H1 (cell line): ENCODE data around the gene ADAMTS14. TPM values are rescaled to one million over a fixed set of nuclear protein-coding genes. Genes with fewer than 3 reads are reported as not detected.

Experiments
- CTCF ChIA-PET: fragments of 300-600 bp; sonication (Branson Sonifier 250); formaldehyde crosslinking; loops from one replicate; lab custom pipeline; 2021; ENCODE audit not compliant: partially characterized antibody; lab: Charles Lee
- POLR2A ChIA-PET: fragments of 300-600 bp; sonication (Branson Sonifier 250); formaldehyde crosslinking; loops from one replicate; lab custom pipeline; 2021; ENCODE audit warnings: inconsistent platforms; ENCODE audit not compliant: partially characterized antibody; lab: Charles Lee
- DNase-seq, 2 experiments: peaks; one replicate each; pipeline versions ENCODE4 v3.0.0 to v3.0.0-alpha.2; 2010 to 2022; ENCODE audit warnings: low spot score in 2 of 2, low read depth in 1 of 2, mixed read lengths in 1 of 2
- FAIRE-seq: peaks from 2 replicates; lab custom pipeline; 2011; peaks lifted over from hg19 to GRCh38; lab: Jason Lieb, UNC
- H2AFZ ChIP-seq: 2 replicates; pipeline ENCODE4 v1.8.1; 2012; ENCODE audit warnings: low read length, inconsistent platforms
- H2AK5ac ChIP-seq: 2 replicates; pipeline ENCODE4 v1.6.1; 2013; ENCODE audit warnings: low read depth, low read length
- H2BK120ac ChIP-seq: replicated peaks from 2 replicates; pipeline ENCODE3; 2013; ENCODE audit warnings: low read depth, low read length, inconsistent platforms
- H2BK12ac ChIP-seq: 2 replicates; pipeline ENCODE4 v1.6.1; 2013; ENCODE audit warnings: low read depth, low read length
- H2BK15ac ChIP-seq: 2 replicates; pipeline ENCODE4 v1.6.1; 2013; ENCODE audit warnings: low read length
- H2BK20ac ChIP-seq: 2 replicates; pipeline ENCODE4 v1.6.1; 2013; ENCODE audit warnings: low read length
- H2BK5ac ChIP-seq: 2 replicates; pipeline ENCODE4 v1.6.1; 2013; ENCODE audit warnings: low read depth, low read length
- H3K14ac ChIP-seq: 2 replicates; pipeline ENCODE4 v1.6.1; 2013; ENCODE audit warnings: inconsistent platforms; ENCODE audit not compliant: insufficient read length
- H3K18ac ChIP-seq: 2 replicates; pipeline ENCODE4 v1.6.1; 2013; ENCODE audit warnings: low read length; ENCODE audit errors: extremely low read depth
- H3K23ac ChIP-seq: 2 replicates; pipeline ENCODE4 v1.6.1; 2013; ENCODE audit warnings: inconsistent platforms; ENCODE audit not compliant: insufficient read length
- H3K23me2 ChIP-seq: 2 replicates; pipeline ENCODE4 v1.6.1; 2013; ENCODE audit warnings: low read depth, low read length
- H3K27ac ChIP-seq: 2 replicates; pipeline ENCODE4 v1.6.1; 2011; ENCODE audit warnings: low read depth, low read length, inconsistent platforms
- H3K27me3 ChIP-seq, 4 experiments: replicated peaks in 1 of 4; 1 replicate in 1 of 4; 2 replicates in 3 of 4; pipeline versions ENCODE4 v1.6.1 to v1.8.1; 2011 to 2013; ENCODE audit warnings: low read length in 3 of 4, mild to moderate bottlenecking in 3 of 4, inconsistent platforms in 2 of 4, mixed read lengths in 2 of 4, moderate library complexity in 1 of 4; ENCODE audit not compliant: control insufficient read depth in 3 of 4, insufficient read depth in 3 of 4; ENCODE audit errors: extremely low read depth in 1 of 4
- H3K36me3 ChIP-seq, 4 experiments: 2 replicates each; pipeline versions ENCODE4 v1.6.1 to v1.8.1; 2011 to 2013; ENCODE audit warnings: mild to moderate bottlenecking in 4 of 4, low read length in 3 of 4, moderate library complexity in 2 of 4, control low read depth in 1 of 4, inconsistent platforms in 1 of 4; ENCODE audit not compliant: insufficient read depth in 4 of 4, control insufficient read depth in 2 of 4
- H3K4ac ChIP-seq: replicated peaks from 2 replicates; pipeline ENCODE3; 2013; ENCODE audit warnings: low read length, low read depth, mixed read lengths, inconsistent platforms; ENCODE audit not compliant: insufficient read length
- H3K4me1 ChIP-seq, 4 experiments: replicated peaks in 1 of 4; 1 replicate in 1 of 4; 2 replicates in 3 of 4; pipeline versions ENCODE4 v1.6.1 to v1.8.1; 2011 to 2013; ENCODE audit warnings: low read length in 3 of 4, inconsistent platforms in 2 of 4, mixed read lengths in 1 of 4; ENCODE audit not compliant: insufficient read depth in 4 of 4, control insufficient read depth in 3 of 4
- H3K4me2 ChIP-seq, 2 experiments: 2 replicates each; pipeline versions ENCODE4 v1.6.1 to v1.8.1; 2011 to 2013; ENCODE audit warnings: low read depth in 2 of 2, low read length in 2 of 2, control low read depth in 1 of 2, inconsistent platforms in 1 of 2, mild to moderate bottlenecking in 1 of 2; ENCODE audit not compliant: insufficient read depth in 1 of 2
- H3K4me3 ChIP-seq, 4 experiments: fragments of 200-600, 300-600 bp in 1 of 4; sonication (generic), shearing (Covaris generic), sonication (Bioruptor Twin) in 1 of 4; 2 replicates each; pipeline versions ENCODE4 v1.5.1 to v1.8.1; 2011 to 2016; ENCODE audit warnings: low read length in 4 of 4, low read depth in 3 of 4, control low read depth in 2 of 4, inconsistent platforms in 2 of 4, mild to moderate bottlenecking in 2 of 4, mixed read lengths in 1 of 4, moderate library complexity in 1 of 4; ENCODE audit not compliant: insufficient read depth in 2 of 4; ENCODE audit errors: extremely low read depth in 1 of 4
- H3K56ac ChIP-seq: replicated peaks from 2 replicates; pipeline ENCODE3; 2013; ENCODE audit warnings: low read depth, mild to moderate bottlenecking, mixed read lengths, low read length, inconsistent platforms; ENCODE audit not compliant: insufficient read length
- H3K79me1 ChIP-seq: 2 replicates; pipeline ENCODE4 v1.6.1; 2013; ENCODE audit warnings: low read depth, low read length, control low read depth
- H3K79me2 ChIP-seq, 2 experiments: 2 replicates each; pipeline versions ENCODE4 v1.6.1 to v1.8.1; 2012 to 2013; ENCODE audit warnings: low read length in 2 of 2, mild to moderate bottlenecking in 2 of 2, inconsistent platforms in 1 of 2; ENCODE audit not compliant: insufficient read depth in 2 of 2, control insufficient read depth in 1 of 2
- H3K9ac ChIP-seq, 4 experiments: replicated peaks in 1 of 4; 1 replicate in 1 of 4; 2 replicates in 3 of 4; pipeline versions ENCODE4 v1.6.1 to v1.8.1; 2011 to 2013; ENCODE audit warnings: low read depth in 3 of 4, low read length in 3 of 4, control low read depth in 2 of 4, mild to moderate bottlenecking in 2 of 4, moderate library complexity in 2 of 4, inconsistent platforms in 1 of 4; ENCODE audit errors: extremely low read depth in 1 of 4
- H3K9me3 ChIP-seq, 2 experiments: 2 replicates each; pipeline versions ENCODE4 v1.6.1 to v1.8.1; 2012 to 2013; ENCODE audit warnings: mild to moderate bottlenecking in 2 of 2, moderate library complexity in 2 of 2, control low read depth in 1 of 2, inconsistent platforms in 1 of 2, low read depth in 1 of 2, low read length in 1 of 2, mixed read lengths in 1 of 2; ENCODE audit not compliant: insufficient read depth in 2 of 2
- H4K20me1 ChIP-seq, 2 experiments: replicated peaks in 1 of 2; 2 replicates each; pipeline versions ENCODE3 to v1.8.1; 2011 to 2013; ENCODE audit warnings: inconsistent platforms in 2 of 2, low read length in 2 of 2, mild to moderate bottlenecking in 1 of 2; ENCODE audit not compliant: insufficient read depth in 2 of 2, control insufficient read depth in 1 of 2
- H4K5ac ChIP-seq: 2 replicates; pipeline ENCODE4 v1.6.1; 2013; ENCODE audit warnings: low read length, low read depth, mixed read lengths, inconsistent platforms; ENCODE audit not compliant: insufficient read length
- H4K8ac ChIP-seq: 2 replicates; pipeline ENCODE4 v1.8.0; 2013; ENCODE audit warnings: mild to moderate bottlenecking, moderate library complexity, low read length, inconsistent platforms; ENCODE audit not compliant: insufficient read depth; ENCODE audit errors: extremely low read depth
- H4K91ac ChIP-seq: replicated peaks from 2 replicates; pipeline ENCODE3; 2013; ENCODE audit warnings: low read length, mixed read lengths, inconsistent platforms; ENCODE audit not compliant: insufficient read length
- ASH2L ChIP-seq: fragments of 200-600, 300-600 bp; sonication (generic); IDR thresholded peaks from one replicate; pipeline ENCODE4 v1.7.1; 2017; ENCODE audit warnings: low read length
- BACH1 ChIP-seq: IDR thresholded peaks from 2 replicates; pipeline ENCODE4 v1.6.1; 2012; ENCODE audit warnings: low read length, improper control_type of control experiment
- CEBPB ChIP-seq: IDR thresholded peaks from 2 replicates; pipeline ENCODE4 v1.6.1; 2012; ENCODE audit warnings: low read depth, low read length
- FOSL1 ChIP-seq: IDR thresholded peaks from 2 replicates; pipeline ENCODE4 v1.6.1; 2011; ENCODE audit warnings: mild to moderate bottlenecking, low read depth, low read length, moderate library complexity; ENCODE audit not compliant: insufficient read depth
- NRF1 ChIP-seq: IDR thresholded peaks from 2 replicates; pipeline ENCODE4 v1.6.1; 2011; ENCODE audit warnings: mild to moderate bottlenecking, low read depth, low read length, improper control_type of control experiment
- RAD21 ChIP-seq, 2 experiments: IDR thresholded peaks in 1 of 2; conservative IDR thresholded peaks in 1 of 2; 2 replicates each; pipeline ENCODE4 v1.6.1; 2011; ENCODE audit warnings: low read depth in 2 of 2, low read length in 2 of 2, improper control_type of control experiment in 1 of 2, inconsistent platforms in 1 of 2, mild to moderate bottlenecking in 1 of 2, moderate library complexity in 1 of 2
- RBBP5 ChIP-seq: IDR thresholded peaks from 2 replicates; pipeline ENCODE4 v1.7.1; 2012; ENCODE audit warnings: low read depth, mild to moderate bottlenecking, inconsistent platforms, low read length, moderate library complexity, borderline replicate concordance
- SAP30 ChIP-seq: fragments of 300-600 bp; sonication (generic); IDR thresholded peaks from 2 replicates; pipeline ENCODE4 v1.7.1; 2012; ENCODE audit warnings: low read length, moderate library complexity, mild to moderate bottlenecking, inconsistent platforms; ENCODE audit not compliant: insufficient read depth, insufficient replicate concordance
- SIN3A ChIP-seq, 2 experiments: IDR thresholded peaks in 1 of 2; conservative IDR thresholded peaks in 1 of 2; 2 replicates each; pipeline ENCODE4 v1.6.1; 2011 to 2012; ENCODE audit warnings: low read length in 2 of 2, improper control_type of control experiment in 1 of 2, low read depth in 1 of 2, mild to moderate bottlenecking in 1 of 2
- SIX5 ChIP-seq: IDR thresholded peaks from 2 replicates; pipeline ENCODE4 v1.6.1; 2011; ENCODE audit warnings: mild to moderate bottlenecking, low read depth, low read length
- TAF7 ChIP-seq: optimal IDR thresholded peaks from 2 replicates; pipeline ENCODE3; 2011; ENCODE audit warnings: low read depth, mild to moderate bottlenecking, inconsistent platforms, low read length, moderate library complexity, borderline replicate concordance
- WGBS, 2 experiments: shearing (Covaris generic) in 1 of 2; methylation state at CpG; one replicate each; pipeline versions ENCODE4 v1.1.6 to v1.1.7; 2013 to 2015; ENCODE audit warnings: low lambda C conversion rate in 2 of 2, mixed read lengths in 2 of 2, inconsistent platforms in 1 of 2, low coverage in 1 of 2, missing lambda C conversion rate in 1 of 2; ENCODE audit not compliant: insufficient replicate concordance in 2 of 2, insufficient coverage in 1 of 2, insufficient read length in 1 of 2; ENCODE audit errors: extremely low coverage in 1 of 2, missing lambda C conversion rate in 1 of 2; 5-methylcytosine and 5-hydroxymethylcytosine counted together
- polyA plus RNA-seq, 7 experiments: library from polyadenylated mRNA; depleted of rRNA in 3 of 7; stranded (reverse) in 5 of 7; unstranded in 2 of 7; fragments of >200 nt in 5 of 7; fragments of 200-250 nt in 2 of 7; gene quantifications; 1 replicate in 5 of 7; 2 replicates in 1 of 7; 4 replicates in 1 of 7; pipeline versions ENCODE4 v1.2.1 to v1.2.3, GENCODE V29; 2011 to 2013; ENCODE audit warnings: missing spikeins in 2 of 7, mixed read lengths in 2 of 7
- total RNA-seq: library from RNA; stranded (reverse); fragmentation: NEBNext Ultra II Directional; extraction: Animal tissue kit (Norgen Biotek cat#: 25700); gene quantifications from 2 replicates; pipeline ENCODE4 v1.2.1, GENCODE V29; 2021
- TF ChIP-seq, protein P1 (sequence below): IDR thresholded peaks from 2 replicates; pipeline ENCODE4 v1.6.1; 2012; ENCODE audit warnings: inconsistent platforms

The ADAMTS14 gene
- total and polyA plus RNA-seq, 2 of the 8 experiments (the other 6 are each of a cell fraction or from before 2014, with no cell fraction given) = 2.0 to 2.3 TPM

DNA sequence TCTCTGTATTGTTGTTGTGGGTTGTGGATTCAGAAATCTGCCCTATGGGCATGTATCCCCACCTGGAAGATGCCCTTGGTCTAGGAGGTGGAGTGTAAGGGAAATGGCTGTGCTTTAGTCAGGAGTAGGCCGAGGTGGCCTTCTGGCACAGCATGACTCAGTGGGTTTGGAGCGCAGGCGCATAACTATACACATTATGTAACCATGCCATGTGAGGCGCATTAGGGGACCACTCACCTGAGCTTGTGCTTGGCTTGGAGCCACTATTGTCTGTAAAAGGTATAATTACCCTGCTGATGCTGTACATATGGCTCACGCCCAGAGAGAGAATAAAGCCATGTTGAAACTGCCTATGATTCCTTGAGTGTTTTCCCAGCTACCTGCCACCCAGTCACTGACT, 20.6 kb upstream of the ADAMTS14 start:
- POLR2A ChIA-PET = no interaction called here
- Histone ChIP-seq H2AK5ac (no peak overlapping the region), H3K4ac (no peak overlapping the region), H3K4me3 (no peak overlapping the region), H3K27me3 (no peaks in the 10 kb centered on the region), H3K14ac (no peak overlapping the region), H2BK15ac (no peak overlapping the region), H3K9ac (no peak overlapping the region), H2BK12ac (no peak overlapping the region), H4K8ac (no peak overlapping the region), H3K18ac (no peak overlapping the region), H4K20me1 (no peaks in the 10 kb centered on the region), H3K23me2 (no peaks in the 10 kb centered on the region), H4K91ac (no peak overlapping the region), H3K36me3 (peaks cover 0 to 5% (median 0%) of the 10 kb centered on the region in 4 experiments; a peak in 2 of 8 replicates), H2BK120ac (no peak overlapping the region), H2BK5ac (no peak overlapping the region), H3K23ac (no peak overlapping the region), H2AFZ (no peak overlapping the region), H2BK20ac (no peak overlapping the region), H3K79me2 (no peaks in the 10 kb centered on the region), H3K79me1 (no peaks in the 10 kb centered on the region), H3K4me2 (no peak overlapping the region), H3K27ac (no peak overlapping the region), H3K9me3 (peaks cover 46 to 48% of the 10 kb centered on the region in 2 experiments), H4K5ac (no peak overlapping the region), H3K56ac (no peak overlapping the region), H3K4me1 (no peaks in the 10 kb centered on the region; a peak in 1 of 7 replicates)
- 86% methylated on average over 5 of the region's 5 CpGs; no CpG with 5 or more reads in 1 of the 2 experiments for WGBS, 2 experiments
- FAIRE-seq = no peak
- CTCF ChIA-PET = interaction anchor here (1.4 to 3.6 kb wide), 2 partner anchors 13 to 18 kb away, joined by 4 to 11 read pairs; no protein-coding TSS in a partner anchor
- DNase-seq = no peak
- TF ChIP-seq SIN3A (conservative IDR thresholded peaks at IDR 0.05 in 1 of 2, IDR thresholded peaks at IDR 0.05 in 1 of 2; ENCODE audit: low read depth in 1 of 2, low read length in 2 of 2) = no peak
- TF ChIP-seq BACH1 = no peak
- TF ChIP-seq TAF7 = no peak
- TF ChIP-seq ASH2L = no peak
- TF ChIP-seq, protein P1, sequence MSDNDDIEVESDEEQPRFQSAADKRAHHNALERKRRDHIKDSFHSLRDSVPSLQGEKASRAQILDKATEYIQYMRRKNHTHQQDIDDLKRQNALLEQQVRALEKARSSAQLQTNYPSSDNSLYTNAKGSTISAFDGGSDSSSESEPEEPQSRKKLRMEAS = no peak
- TF ChIP-seq RBBP5 = no peak
- TF ChIP-seq SIX5 = no peak
- no peak for TF ChIP-seq SAP30
- TF ChIP-seq FOSL1 = no peak
- no peak for TF ChIP-seq RAD21 (IDR thresholded peaks at IDR 0.05 in 1 of 2, conservative IDR thresholded peaks at IDR 0.05 in 1 of 2; ENCODE audit: low read depth in 2 of 2, low read length in 2 of 2)
- no peak for TF ChIP-seq CEBPB
- no peak for TF ChIP-seq NRF1
